Esophagus (tissue), 2 donors: ENCODE results near the gene TBC1D32. TPM values are rescaled to one million over a fixed set of nuclear protein-coding genes. Genes with fewer than 3 reads are reported as not detected.
"Not testable (repeated sequence)": the region's sequence is repeated elsewhere in the genome, so short reads cannot be mapped to it uniquely, and the experiment has no call there.

Experiments used
- H3K27ac ChIP-seq, 2 donors: one replicate each; pipeline ENCODE4 v1.5.1; 2013; ENCODE audit warnings: low read depth in 2 of 2, mild to moderate bottlenecking in 2 of 2, inconsistent platforms in 1 of 2, low read length in 1 of 2, moderate library complexity in 1 of 2
- H3K27me3 ChIP-seq, 2 donors: one replicate each; pipeline ENCODE4 v1.6.1; 2013; ENCODE audit warnings: low read length in 2 of 2, control low read depth in 1 of 2, mild to moderate bottlenecking in 1 of 2; ENCODE audit not compliant: insufficient read depth in 2 of 2, control insufficient read depth in 1 of 2
- H3K36me3 ChIP-seq, 2 donors: one replicate each; pipeline ENCODE4 v1.6.1; 2013; ENCODE audit warnings: low read length in 1 of 2; ENCODE audit not compliant: control insufficient read depth in 2 of 2, insufficient read depth in 2 of 2
- H3K4me1 ChIP-seq, 2 donors: one replicate each; pipeline ENCODE4 v1.6.1; 2013; ENCODE audit warnings: low read length in 1 of 2; ENCODE audit not compliant: control insufficient read depth in 2 of 2, insufficient read depth in 2 of 2
- H3K4me3 ChIP-seq, 2 donors: one replicate each; pipeline ENCODE4 v1.5.1; 2013; ENCODE audit warnings: low read length in 2 of 2, mild to moderate bottlenecking in 2 of 2, low read depth in 1 of 2, moderate library complexity in 1 of 2
- H3K9me3 ChIP-seq, 2 donors: one replicate each; pipeline ENCODE4 v1.6.1; 2013; ENCODE audit warnings: mild to moderate bottlenecking in 2 of 2, low read depth in 1 of 2, low read length in 1 of 2, moderate library complexity in 1 of 2; ENCODE audit not compliant: control insufficient read depth in 2 of 2, insufficient read depth in 1 of 2
- WGBS, 2 donors: extraction: QIAGEN DNeasy Blood & Tissue Kit; methylation state at CpG; one replicate each; pipeline ENCODE4 v1.1.7; 2013; 5-methylcytosine and 5-hydroxymethylcytosine counted together
- polyA plus RNA-seq, 2 donors: library from polyadenylated mRNA; stranded (reverse); fragments of 200-250 nt; gene quantifications; one replicate each; pipeline ENCODE4 v1.2.3, GENCODE V29; 2013
- donor health status: healthy with polysubstance abuse.
- donor health status: Bipolar disorder and iron deficiency.

Gene TBC1D32
- polyA plus RNA-seq, 2 donors, result 1.1 to 1.2 TPM

DNA sequence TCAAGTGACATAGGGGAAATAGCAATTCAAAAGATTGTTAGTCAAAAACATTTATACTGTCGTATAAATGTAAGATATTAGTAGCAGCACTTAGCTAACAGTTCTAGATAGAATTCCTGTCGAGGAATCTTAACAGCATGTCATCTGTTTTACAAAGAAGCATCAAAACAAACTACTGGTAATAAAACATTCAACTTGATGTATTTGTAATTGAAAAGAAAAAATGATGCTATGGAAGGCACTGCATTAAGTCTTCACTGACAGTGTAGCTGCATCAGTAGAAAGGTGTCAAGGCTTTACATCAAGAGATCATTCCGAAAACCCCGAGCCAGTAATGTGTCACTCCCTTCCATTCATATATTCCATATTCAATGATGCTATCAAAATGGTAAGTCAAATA lies 223.5 kb downstream of the TBC1D32 start:
- WGBS, 2 donors, result 93 to 94% methylated on average over 4 of the region's 4 CpGs
- Histone ChIP-seq H3K27me3 (no peaks in the 10 kb centered on the region), H3K36me3 (no peaks in the 10 kb centered on the region), H3K4me3 (no peak overlapping the region), H3K4me1 (no peaks in the 10 kb centered on the region), H3K27ac (no peak overlapping the region), H3K9me3 (no peaks in the 10 kb centered on the region)

DNA sequence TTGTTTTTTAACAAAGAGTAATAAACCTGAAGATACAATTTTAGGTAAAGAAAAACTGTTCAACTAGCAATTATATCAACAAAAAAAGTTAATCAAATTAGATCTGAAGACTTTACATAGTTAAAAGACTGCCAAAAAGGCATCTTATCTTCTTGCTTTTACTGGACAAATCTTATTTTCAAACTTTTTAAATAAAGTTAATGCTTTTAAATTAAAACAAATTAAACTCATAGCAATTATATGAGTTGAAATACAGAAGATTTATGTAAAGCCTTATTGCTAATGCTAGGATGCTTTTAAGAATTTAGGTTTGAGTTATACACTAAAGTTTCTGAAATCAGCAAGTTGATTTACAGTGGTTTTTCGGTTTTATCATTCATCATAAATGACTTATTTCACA lies 227.3 kb downstream of the TBC1D32 start:
- H3K36me3 ChIP-seq, result no peaks in the 10 kb centered on the region
- WGBS, 2 donors, result 77 to 81% methylated on average over 1 of the region's 1 CpG

DNA sequence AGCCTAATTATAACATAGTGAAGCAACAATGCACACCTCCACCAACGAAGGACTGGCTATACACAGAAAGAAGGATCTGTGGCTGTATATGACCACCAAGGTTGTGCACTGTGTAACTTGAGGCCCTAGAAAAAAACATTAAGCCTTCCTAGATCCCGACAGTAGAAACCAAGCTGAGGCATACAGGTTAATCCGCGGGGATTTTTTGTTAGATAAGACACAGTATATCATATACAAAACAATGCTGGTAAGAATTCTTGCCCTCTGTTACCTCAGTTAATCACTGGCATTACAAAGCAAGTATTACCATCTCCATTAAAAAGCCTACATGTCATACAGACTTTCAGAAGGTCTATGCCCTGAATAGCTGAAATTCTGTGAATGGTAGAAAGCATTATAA lies 228.8 kb downstream of the TBC1D32 start:
- no peaks in the 10 kb centered on the region for H3K4me1 ChIP-seq
- WGBS, 2 donors, result 77% methylated on average over 4 of the region's 4 CpGs
- H3K27ac ChIP-seq, result no peak overlapping the region
- no peaks in the 10 kb centered on the region for H3K9me3 ChIP-seq
- no peak overlapping the region for H3K4me3 ChIP-seq
- H3K36me3 ChIP-seq, result no peaks in the 10 kb centered on the region
- H3K27me3 ChIP-seq, result no peaks in the 10 kb centered on the region

More for the DNA sequence above, 227.3 kb downstream of the TBC1D32 start:
- no peak overlapping the region for H3K27ac ChIP-seq
- H3K4me1 ChIP-seq, result no peaks in the 10 kb centered on the region
- no peaks in the 10 kb centered on the region for H3K27me3 ChIP-seq
- no peak overlapping the region for H3K4me3 ChIP-seq
- H3K9me3 ChIP-seq, result no peaks in the 10 kb centered on the region

DNA sequence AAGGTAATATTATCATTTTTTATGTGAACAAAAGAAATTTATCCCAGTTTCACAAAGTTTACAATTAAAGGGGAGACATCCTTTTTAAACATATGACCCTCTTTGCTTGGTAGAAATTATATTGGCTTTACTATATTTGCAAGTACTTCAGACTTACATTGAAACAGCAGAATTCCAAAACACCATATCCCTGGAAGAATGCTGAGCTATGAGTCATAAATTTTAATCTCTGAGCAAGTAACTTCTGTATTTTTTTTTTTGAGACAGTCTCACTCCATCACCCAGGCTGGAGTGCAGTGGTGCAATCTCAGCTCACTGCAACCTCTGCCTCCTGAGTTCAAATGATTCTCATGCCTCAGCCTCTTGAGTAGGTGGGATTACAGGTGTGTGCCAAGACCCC lies 240.4 kb downstream of the TBC1D32 start:
- no peak overlapping the region for H3K4me3 ChIP-seq
- H3K27ac ChIP-seq, result no peak overlapping the region
- H3K4me1 ChIP-seq, result no peaks in the 10 kb centered on the region
- no peaks in the 10 kb centered on the region for H3K9me3 ChIP-seq
- H3K27me3 ChIP-seq, result no peaks in the 10 kb centered on the region
- H3K36me3 ChIP-seq, result no peaks in the 10 kb centered on the region

DNA sequence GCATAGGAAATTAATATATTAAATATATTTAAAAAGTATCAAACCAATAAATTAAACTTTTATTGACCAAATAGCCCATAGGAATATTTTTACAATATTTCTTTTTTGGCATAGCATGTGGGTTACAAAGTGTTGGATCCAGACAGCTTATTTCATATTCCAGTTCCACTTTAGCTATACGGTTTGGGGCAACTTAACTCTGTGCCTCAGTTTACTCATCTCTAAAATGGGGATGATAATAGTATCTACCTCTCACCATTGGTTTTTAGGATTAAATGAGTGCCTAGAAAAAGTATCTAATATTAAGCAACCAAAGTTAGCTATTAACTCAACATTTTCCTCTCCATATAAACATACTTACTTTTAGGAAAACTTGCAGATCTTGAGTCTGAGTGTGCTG lies 243.8 kb downstream of the TBC1D32 start:
- Histone ChIP-seq H3K36me3 (no peaks in the 10 kb centered on the region), H3K27me3 (no peaks in the 10 kb centered on the region), H3K4me3 (no peak overlapping the region), H3K4me1 (no peaks in the 10 kb centered on the region), H3K9me3 (no peaks in the 10 kb centered on the region), H3K27ac (no peak overlapping the region)
- 91% methylated on average over 1 of the region's 1 CpG for WGBS, 2 donors

DNA sequence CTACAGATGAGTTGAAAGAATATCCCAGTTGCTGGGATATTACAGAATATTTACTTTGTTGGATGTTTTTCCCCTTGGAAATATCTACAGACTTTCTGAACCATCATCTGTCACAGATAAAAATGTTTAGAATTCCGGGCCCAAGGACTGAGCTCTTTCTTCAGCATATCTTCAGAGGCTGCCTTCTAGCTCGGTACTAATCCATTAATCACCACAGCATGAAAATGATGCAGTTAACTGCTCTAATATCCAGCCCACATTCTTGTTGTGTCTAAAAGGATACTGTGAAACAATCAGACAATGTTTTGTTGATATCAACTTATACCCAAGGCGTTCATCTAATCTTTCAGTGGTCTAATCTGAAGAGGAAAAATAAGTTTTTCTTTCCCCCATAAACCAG lies 247.4 kb downstream of the TBC1D32 start:
- no peak overlapping the region for H3K27ac ChIP-seq
- H3K27me3 ChIP-seq, result no peaks in the 10 kb centered on the region
- no peaks in the 10 kb centered on the region for H3K4me1 ChIP-seq
- no peaks in the 10 kb centered on the region for H3K36me3 ChIP-seq
- no peak overlapping the region for H3K4me3 ChIP-seq
- 67 to 72% methylated on average over 3 of the region's 3 CpGs for WGBS, 2 donors
- no peaks in the 10 kb centered on the region for H3K9me3 ChIP-seq

DNA sequence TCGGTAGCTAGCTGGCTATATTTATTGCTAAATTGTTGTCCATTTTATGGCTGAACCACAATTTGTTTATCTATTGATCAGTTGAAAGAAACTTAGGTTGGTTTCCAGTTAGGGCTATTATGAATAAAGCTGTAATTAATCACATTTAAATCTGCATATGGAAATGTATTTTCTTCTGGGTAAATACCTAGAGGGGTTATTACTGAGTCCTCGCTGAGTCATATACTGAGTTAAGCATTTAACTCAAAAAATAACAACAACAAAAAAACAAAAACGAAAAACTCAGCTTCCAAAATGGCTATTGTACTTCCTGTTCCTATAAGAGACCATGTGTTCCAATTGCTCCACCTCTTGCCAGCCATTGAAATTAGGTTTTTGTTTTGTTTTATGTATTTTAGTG lies 258.2 kb downstream of the TBC1D32 start:
- Histone ChIP-seq H3K9me3 (no peaks in the 10 kb centered on the region), H3K4me3 (no peak overlapping the region), H3K27me3 (no peaks in the 10 kb centered on the region), H3K27ac (no peak overlapping the region), H3K4me1 (no peaks in the 10 kb centered on the region), H3K36me3 (no peaks in the 10 kb centered on the region)
- WGBS, 2 donors, result 89 to 90% methylated on average over 3 of the region's 3 CpGs

DNA sequence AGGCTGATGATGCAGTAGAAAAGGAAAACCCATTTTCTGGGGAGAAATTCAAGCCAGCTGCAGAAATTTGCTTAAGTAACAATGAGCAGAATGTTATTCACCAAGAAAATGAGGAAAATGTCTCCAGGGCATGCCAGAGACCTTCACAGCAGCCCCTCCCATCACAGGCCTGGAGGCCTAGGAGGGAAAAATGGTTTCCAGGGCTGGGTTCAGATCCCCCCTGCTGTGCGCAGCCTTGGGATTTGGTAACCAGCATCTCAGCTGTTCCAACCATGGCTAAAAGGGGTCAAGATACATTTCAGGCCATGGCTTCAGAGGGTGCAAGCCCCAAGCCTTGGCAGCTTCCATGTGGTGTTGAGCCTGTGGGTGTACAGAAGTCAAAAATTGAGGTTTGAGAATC lies 265.5 kb downstream of the TBC1D32 start:
- H3K9me3 ChIP-seq, result peaks cover 0 to 10% of the 10 kb centered on the region in 2 donors
- 97 to 100% methylated on average over 1 of the region's 1 CpG for WGBS, 2 donors
- not testable (repeated sequence) for H3K27me3 ChIP-seq, H3K4me3 ChIP-seq, H3K27ac ChIP-seq, H3K36me3 ChIP-seq, H3K4me1 ChIP-seq

DNA sequence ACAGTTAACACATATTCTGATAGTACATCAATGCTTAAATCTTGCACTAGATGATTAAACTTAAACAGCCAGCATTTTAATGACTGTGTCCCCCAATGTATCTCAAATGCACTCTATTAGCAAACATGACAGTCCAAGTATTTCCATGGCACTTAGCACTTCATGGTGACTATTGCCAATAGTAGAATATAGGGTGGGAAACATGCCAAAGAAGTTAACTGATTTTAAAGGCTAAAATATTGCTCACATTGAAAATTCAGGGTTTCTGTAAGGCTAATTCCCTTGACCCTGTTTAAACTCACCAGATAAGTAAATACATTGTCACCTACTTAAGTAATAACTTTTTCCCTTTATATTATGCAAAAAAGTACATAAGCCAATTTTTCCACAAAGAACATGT lies 266.9 kb downstream of the TBC1D32 start:
- H3K36me3 ChIP-seq, result no peaks in the 10 kb centered on the region
- peaks cover 0 to 10% of the 10 kb centered on the region in 2 donors for H3K9me3 ChIP-seq
- no peaks in the 10 kb centered on the region for H3K27me3 ChIP-seq
- no peaks in the 10 kb centered on the region for H3K4me1 ChIP-seq
- H3K4me3 ChIP-seq, result no peak overlapping the region
- H3K27ac ChIP-seq, result no peak overlapping the region

DNA sequence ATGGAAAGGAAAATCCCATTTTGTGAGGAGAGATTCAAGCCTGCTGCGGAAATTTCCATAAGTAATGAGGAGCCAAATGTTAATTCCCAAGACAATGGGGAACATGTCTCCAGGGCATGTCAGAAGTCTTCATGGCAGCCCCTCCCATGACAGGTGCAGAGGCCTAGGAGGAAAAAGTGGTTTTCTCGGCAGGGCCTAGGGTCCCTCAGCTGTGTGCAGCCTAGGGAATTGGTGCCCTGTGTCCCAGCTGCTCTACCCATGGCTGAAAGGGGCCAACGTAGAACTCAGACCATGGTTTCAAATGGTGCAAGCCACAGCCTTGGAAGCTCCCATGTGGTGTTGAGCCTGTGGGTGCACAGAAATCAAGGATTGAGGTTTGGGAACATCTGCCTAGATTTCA lies 269.9 kb downstream of the TBC1D32 start:
- H3K9me3 ChIP-seq, result peaks cover 0 to 10% of the 10 kb centered on the region in 2 donors
- no peaks in the 10 kb centered on the region for H3K4me1 ChIP-seq
- H3K4me3 ChIP-seq, result no peak overlapping the region
- WGBS, 2 donors, result 83 to 95% methylated on average over 3 of the region's 3 CpGs
- H3K36me3 ChIP-seq, result no peaks in the 10 kb centered on the region
- no peak overlapping the region for H3K27ac ChIP-seq
- H3K27me3 ChIP-seq, result no peaks in the 10 kb centered on the region
